H9 (cell line): Measurements from ENCODE around the gene CNOT4. TPM values are rescaled to one million over a fixed set of nuclear protein-coding genes. Genes with fewer than 3 reads are reported as not detected.

Source experiments
- DNase-seq: peaks from one replicate; pipeline ENCODE4 v3.0.0-alpha.2; 2017
- H2AFZ ChIP-seq: one replicate; pipeline ENCODE4 v1.6.1; 2013; ENCODE audit warnings: mild to moderate bottlenecking, low read length, control low read depth, moderate library complexity
- H2AK5ac ChIP-seq: 2 replicates; pipeline ENCODE4 v1.6.1; 2013; ENCODE audit warnings: low read length, control low read depth, mixed read lengths; ENCODE audit not compliant: insufficient read length
- H2BK120ac ChIP-seq: one replicate; pipeline ENCODE4 v1.6.1; 2013; ENCODE audit warnings: low read depth, mild to moderate bottlenecking, low read length, control low read depth, inconsistent platforms; ENCODE audit not compliant: poor library complexity, severe bottlenecking
- H2BK12ac ChIP-seq: 2 replicates; pipeline ENCODE4 v1.6.1; 2013; ENCODE audit warnings: low read length, control low read depth, mixed read lengths, low read depth; ENCODE audit not compliant: insufficient read length
- H2BK15ac ChIP-seq: 2 replicates; pipeline ENCODE4 v1.6.1; 2013; ENCODE audit warnings: low read depth, low read length, control low read depth
- H2BK20ac ChIP-seq: one replicate; pipeline ENCODE4 v1.6.1; 2013; ENCODE audit warnings: low read depth, mild to moderate bottlenecking, low read length, control low read depth, inconsistent platforms; ENCODE audit not compliant: poor library complexity, severe bottlenecking
- H2BK5ac ChIP-seq: 2 replicates; pipeline ENCODE4 v1.6.1; 2013; ENCODE audit warnings: low read length, control low read depth, mixed read lengths; ENCODE audit not compliant: insufficient read length
- H3K14ac ChIP-seq: 2 replicates; pipeline ENCODE4 v1.6.1; 2013; ENCODE audit warnings: low read length, control low read depth; ENCODE audit not compliant: insufficient read depth
- H3K18ac ChIP-seq: 2 replicates; pipeline ENCODE4 v1.6.1; 2013; ENCODE audit warnings: low read depth, mild to moderate bottlenecking, mixed read lengths, low read length, control low read depth; ENCODE audit not compliant: insufficient read length
- H3K23ac ChIP-seq: 2 replicates; pipeline ENCODE4 v1.6.1; 2013; ENCODE audit warnings: low read length, control low read depth, mixed read lengths, low read depth; ENCODE audit not compliant: insufficient read length
- H3K23me2 ChIP-seq: 2 replicates; pipeline ENCODE4 v1.6.1; 2013; ENCODE audit warnings: low read depth, mild to moderate bottlenecking, mixed read lengths, low read length, control low read depth; ENCODE audit not compliant: insufficient read length, poor library complexity, severe bottlenecking
- H3K27ac ChIP-seq: 2 replicates; pipeline ENCODE4 v1.5.1; 2013; ENCODE audit warnings: low read length, control low read depth, mixed read lengths, low read depth; ENCODE audit not compliant: insufficient read length
- H3K27me3 ChIP-seq: 2 replicates; pipeline ENCODE4 v1.6.1; 2013; ENCODE audit warnings: low read length, control low read depth, inconsistent platforms; ENCODE audit not compliant: insufficient read depth
- H3K4ac ChIP-seq: 2 replicates; pipeline ENCODE4 v1.6.1; 2013; ENCODE audit warnings: low read depth, mild to moderate bottlenecking, control low read depth, inconsistent platforms, low read length, moderate library complexity
- H3K4me1 ChIP-seq: 2 replicates; pipeline ENCODE4 v1.6.1; 2013; ENCODE audit warnings: low read length, control low read depth, inconsistent platforms; ENCODE audit not compliant: insufficient read depth
- H3K4me2 ChIP-seq: 2 replicates; pipeline ENCODE4 v1.6.1; 2013; ENCODE audit warnings: low read length, control low read depth, mixed read lengths; ENCODE audit not compliant: insufficient read length, insufficient read depth
- H3K56ac ChIP-seq: 2 replicates; pipeline ENCODE4 v1.6.1; 2013; ENCODE audit warnings: low read depth, mild to moderate bottlenecking, mixed read lengths, low read length, control low read depth; ENCODE audit not compliant: insufficient read length
- H3K79me1 ChIP-seq: 2 replicates; pipeline ENCODE4 v1.6.1; 2013; ENCODE audit warnings: low read depth, mild to moderate bottlenecking, moderate library complexity, low read length, control low read depth, inconsistent platforms; ENCODE audit not compliant: insufficient read depth, poor library complexity, severe bottlenecking
- H3K79me2 ChIP-seq: 2 replicates; pipeline ENCODE4 v1.6.1; 2013; ENCODE audit warnings: low read length, control low read depth, inconsistent platforms; ENCODE audit not compliant: insufficient read depth
- H3K9ac ChIP-seq: 2 replicates; pipeline ENCODE4 v1.6.1; 2013; ENCODE audit warnings: low read length, control low read depth, mixed read lengths; ENCODE audit not compliant: insufficient read length; ENCODE audit errors: extremely low read depth
- H3K9me3 ChIP-seq: one replicate; pipeline ENCODE4 v1.6.1; 2013; ENCODE audit warnings: low read depth, low read length, inconsistent platforms; ENCODE audit not compliant: control insufficient read depth
- H3T11ph ChIP-seq: one replicate; pipeline ENCODE4 v1.6.1; 2013; ENCODE audit warnings: mild to moderate bottlenecking, low read length, control low read depth, inconsistent platforms
- H4K20me1 ChIP-seq: one replicate; pipeline ENCODE4 v1.6.1; 2013; ENCODE audit not compliant: control insufficient read depth, insufficient read length, insufficient read depth
- H4K5ac ChIP-seq: 2 replicates; pipeline ENCODE4 v1.6.1; 2013; ENCODE audit warnings: low read depth, mild to moderate bottlenecking, mixed read lengths, low read length, control low read depth; ENCODE audit not compliant: insufficient read length
- H4K8ac ChIP-seq: replicated peaks from 2 replicates; pipeline ENCODE4 v1.6.1; 2013; ENCODE audit warnings: low read length, control low read depth, mixed read lengths, low read depth; ENCODE audit not compliant: insufficient read length
- H4K91ac ChIP-seq: 2 replicates; pipeline ENCODE4 v1.6.1; 2013; ENCODE audit warnings: low read depth, mild to moderate bottlenecking, moderate library complexity, mixed read lengths, low read length, control low read depth; ENCODE audit not compliant: insufficient read length
- H3K27ac Mint-ChIP-seq, 3 experiments: 2 replicates in 2 of 3; 3 replicates in 1 of 3; pipeline ENCODE4 v1.8.0; 2020 to 2021; ENCODE audit warnings: mixed read lengths in 3 of 3, mild to moderate bottlenecking in 1 of 3, moderate library complexity in 1 of 3
- H3K27me3 Mint-ChIP-seq: 2 replicates; pipeline ENCODE4 v1.8.0; 2021; ENCODE audit warnings: low read depth, mild to moderate bottlenecking, moderate library complexity, mixed read lengths
- H3K36me3 Mint-ChIP-seq, 3 experiments: 2 replicates in 2 of 3; 3 replicates in 1 of 3; pipeline ENCODE4 v1.8.0; 2020 to 2021; ENCODE audit warnings: low read depth in 3 of 3, mixed read lengths in 3 of 3; ENCODE audit not compliant: insufficient read depth in 1 of 3
- H3K4me1 Mint-ChIP-seq, 2 experiments: 2 replicates each; pipeline ENCODE4 v1.8.0; 2020; ENCODE audit warnings: mixed read lengths in 2 of 2
- H3K4me3 Mint-ChIP-seq, 2 experiments: 2 replicates in 1 of 2; 3 replicates in 1 of 2; pipeline ENCODE4 v1.8.0; 2020 to 2021; ENCODE audit warnings: mild to moderate bottlenecking in 2 of 2, mixed read lengths in 2 of 2, moderate library complexity in 1 of 2
- H3K9me3 Mint-ChIP-seq, 2 experiments: 2 replicates in 1 of 2; 3 replicates in 1 of 2; pipeline ENCODE4 v1.8.0; 2020; ENCODE audit warnings: mild to moderate bottlenecking in 2 of 2, mixed read lengths in 2 of 2, moderate library complexity in 1 of 2
- total RNA-seq: library from RNA; stranded (reverse); gene quantifications from 2 replicates; pipeline ENCODE4 v1.2.1, GENCODE V29; 2021
- TF ChIP-seq, protein P1 (sequence below): fragments of 200-600 bp; sonication (generic); conservative IDR thresholded peaks from 3 replicates; pipeline ENCODE4 v1.8.0; 2021; ENCODE audit warnings: antibody characterized with exemption, mild to moderate bottlenecking

The CNOT4 gene
- total RNA-seq, 1 experiment from 2014 or later: 27.4 TPM

DNA sequence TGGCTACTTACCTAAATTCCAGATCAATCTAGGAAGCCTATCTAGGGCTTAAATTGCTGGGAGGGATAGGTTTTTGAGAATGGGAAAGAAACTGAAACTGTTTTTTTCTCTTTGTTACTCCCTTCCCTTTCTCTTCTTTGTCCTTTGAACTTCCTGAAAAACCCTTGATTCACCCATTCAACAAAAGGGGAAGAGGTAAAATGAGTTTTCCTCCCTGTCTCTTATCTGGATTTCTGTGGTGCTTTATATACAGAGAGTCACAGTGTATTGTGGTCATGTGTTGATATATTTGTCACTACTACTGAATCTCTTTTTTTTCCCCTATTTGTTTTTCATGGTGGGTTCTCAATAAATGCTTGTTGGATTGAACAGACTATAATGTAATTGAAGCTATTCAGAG is 28.0 kb upstream of the CNOT4 start:
- Histone ChIP-seq H4K8ac (no peak overlapping the region), H3K9me3 (no peaks in the 10 kb centered on the region), H3K23me2 (no peaks in the 10 kb centered on the region), H4K5ac (no peak overlapping the region), H2AK5ac (no peak overlapping the region), H4K91ac (no peak overlapping the region), H3K14ac (no peak overlapping the region), H3K4ac (no peak overlapping the region), H3K4me1 (no peaks in the 10 kb centered on the region), H2BK20ac (no peak overlapping the region), H2AFZ (no peak overlapping the region), H4K20me1 (no peaks in the 10 kb centered on the region), H3K27ac (no peak overlapping the region), H3K27me3 (no peaks in the 10 kb centered on the region), H2BK120ac (no peak overlapping the region), H3K79me2 (no peaks in the 10 kb centered on the region), H3K4me2 (no peak overlapping the region), H3K23ac (no peak overlapping the region), H3K79me1 (no peaks in the 10 kb centered on the region), H2BK12ac (no peak overlapping the region), H3K56ac (no peak overlapping the region), H2BK15ac (no peak overlapping the region), H3K18ac (no peak overlapping the region), H2BK5ac (no peak overlapping the region), H3T11ph (no peak overlapping the region), H3K9ac (no peak overlapping the region)
- Mint-ChIP-seq H3K27ac (no peak overlapping the region), H3K27me3 (no peaks in the 10 kb centered on the region), H3K4me3 (no peak overlapping the region), H3K36me3 (no peaks in the 10 kb centered on the region), H3K9me3 (no peaks in the 10 kb centered on the region), H3K4me1 (peaks cover 4% of the 10 kb centered on the region in 2 experiments; a peak in 3 of 4 replicates)
- TF ChIP-seq, protein P1, sequence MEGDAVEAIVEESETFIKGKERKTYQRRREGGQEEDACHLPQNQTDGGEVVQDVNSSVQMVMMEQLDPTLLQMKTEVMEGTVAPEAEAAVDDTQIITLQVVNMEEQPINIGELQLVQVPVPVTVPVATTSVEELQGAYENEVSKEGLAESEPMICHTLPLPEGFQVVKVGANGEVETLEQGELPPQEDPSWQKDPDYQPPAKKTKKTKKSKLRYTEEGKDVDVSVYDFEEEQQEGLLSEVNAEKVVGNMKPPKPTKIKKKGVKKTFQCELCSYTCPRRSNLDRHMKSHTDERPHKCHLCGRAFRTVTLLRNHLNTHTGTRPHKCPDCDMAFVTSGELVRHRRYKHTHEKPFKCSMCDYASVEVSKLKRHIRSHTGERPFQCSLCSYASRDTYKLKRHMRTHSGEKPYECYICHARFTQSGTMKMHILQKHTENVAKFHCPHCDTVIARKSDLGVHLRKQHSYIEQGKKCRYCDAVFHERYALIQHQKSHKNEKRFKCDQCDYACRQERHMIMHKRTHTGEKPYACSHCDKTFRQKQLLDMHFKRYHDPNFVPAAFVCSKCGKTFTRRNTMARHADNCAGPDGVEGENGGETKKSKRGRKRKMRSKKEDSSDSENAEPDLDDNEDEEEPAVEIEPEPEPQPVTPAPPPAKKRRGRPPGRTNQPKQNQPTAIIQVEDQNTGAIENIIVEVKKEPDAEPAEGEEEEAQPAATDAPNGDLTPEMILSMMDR: no peak
- DNase-seq: no peak
